Activated naive CD8-positive, alpha-beta T cell (primary cell): ENCODE results near the gene TMSB10.
"Not testable (repeated sequence)": the region's sequence is repeated elsewhere in the genome, so short reads cannot be mapped to it uniquely, and the experiment has no call there.

Source experiments
- H3K27ac Mint-ChIP-seq: one replicate; pipeline ENCODE4 v1.8.0; 2021; ENCODE audit warnings: mixed read lengths
- H3K27me3 Mint-ChIP-seq: one replicate; pipeline ENCODE4 v1.8.0; 2021; ENCODE audit warnings: mixed read lengths
- H3K36me3 Mint-ChIP-seq: one replicate; pipeline ENCODE4 v1.8.0; 2021; ENCODE audit warnings: mixed read lengths
- H3K4me1 Mint-ChIP-seq: one replicate; pipeline ENCODE4 v1.8.0; 2021; ENCODE audit warnings: low read depth, mixed read lengths
- H3K4me3 Mint-ChIP-seq: one replicate; pipeline ENCODE4 v1.8.0; 2021; ENCODE audit warnings: mild to moderate bottlenecking, mixed read lengths
- H3K9me3 Mint-ChIP-seq: one replicate; pipeline ENCODE4 v1.8.0; 2021; ENCODE audit warnings: low read depth, mixed read lengths

Gene TMSB10

GRCh38 chr2:84904717-84905174, 710 bp upstream of the TMSB10 start:
- Mint-ChIP-seq H3K36me3 (peaks cover 12% of the 10 kb centered on the region), H3K9me3 (peaks cover 7% of the 10 kb centered on the region), H3K4me3 (peak overlapping the region; percentile 85), H3K27ac (peak overlapping the region; percentile 83), H3K27me3 (no peaks in the 10 kb centered on the region), H3K4me1 (peaks cover 62% of the 10 kb centered on the region)

DNA sequence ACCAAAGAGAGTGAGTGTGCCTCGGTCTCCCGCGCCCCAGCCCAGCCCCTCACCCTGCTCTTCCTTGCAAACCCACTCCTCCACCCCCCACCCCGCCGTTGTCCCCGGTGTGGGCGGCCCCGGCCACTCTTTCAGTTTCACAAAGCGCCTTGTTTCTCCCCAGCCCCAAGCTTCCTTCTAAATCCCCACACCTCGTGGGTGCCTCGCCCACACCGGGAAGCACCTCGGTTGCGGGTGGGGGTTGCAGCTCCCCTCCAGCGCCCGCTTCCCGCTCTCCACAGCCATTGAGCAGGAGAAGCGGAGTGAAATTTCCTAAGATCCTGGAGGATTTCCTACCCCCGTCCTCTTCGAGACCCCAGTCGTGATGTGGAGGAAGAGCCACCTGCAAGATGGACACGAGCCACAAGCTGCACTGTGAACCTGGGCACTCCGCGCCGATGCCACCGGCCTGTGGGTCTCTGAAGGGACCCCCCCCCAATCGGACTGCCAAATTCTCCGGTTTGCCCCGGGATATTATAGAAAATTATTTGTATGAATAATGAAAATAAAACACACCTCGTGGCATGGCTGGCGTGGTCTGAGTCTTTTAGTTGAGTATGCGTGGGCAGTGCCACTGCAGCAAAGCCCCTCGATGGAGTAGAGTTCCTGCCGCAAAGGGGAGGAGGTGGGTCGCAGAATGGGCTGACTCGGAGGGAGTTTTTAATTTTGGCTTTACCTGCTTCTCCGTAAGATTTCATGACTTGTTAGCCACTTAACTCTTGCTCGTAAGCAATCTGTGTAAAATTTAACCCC, 848 bp downstream of the TMSB10 start:
- Mint-ChIP-seq H3K27ac (peak overlapping the region; percentile 94), H3K36me3 (peaks cover 15% of the 10 kb centered on the region), H3K9me3 (peaks cover 11% of the 10 kb centered on the region), H3K27me3 (no peaks in the 10 kb centered on the region), H3K4me3 (peak overlapping the region; percentile 96), H3K4me1 (peaks cover 55% of the 10 kb centered on the region)

- Mint-ChIP-seq H3K27ac (peak overlapping the region; percentile 94), H3K4me1 (peaks cover 54% of the 10 kb centered on the region), H3K9me3 (peaks cover 11% of the 10 kb centered on the region), H3K4me3 (peak overlapping the region; percentile 96), H3K36me3 (peaks cover 15% of the 10 kb centered on the region), H3K27me3 (no peaks in the 10 kb centered on the region)
These were observed 1.7 kb downstream of the TMSB10 start for GRCh38 chr2:84906900-84907714.

GRCh38 chr2:84908948-84909713, 3.7 kb downstream of the TMSB10 start:
- Mint-ChIP-seq H3K9me3 (peaks cover 11% of the 10 kb centered on the region), H3K4me1 (peaks cover 47% of the 10 kb centered on the region), H3K4me3 (peak overlapping the region; percentile 96), H3K36me3 (peaks cover 15% of the 10 kb centered on the region), H3K27ac (peak overlapping the region; percentile 94), H3K27me3 (no peaks in the 10 kb centered on the region)

DNA sequence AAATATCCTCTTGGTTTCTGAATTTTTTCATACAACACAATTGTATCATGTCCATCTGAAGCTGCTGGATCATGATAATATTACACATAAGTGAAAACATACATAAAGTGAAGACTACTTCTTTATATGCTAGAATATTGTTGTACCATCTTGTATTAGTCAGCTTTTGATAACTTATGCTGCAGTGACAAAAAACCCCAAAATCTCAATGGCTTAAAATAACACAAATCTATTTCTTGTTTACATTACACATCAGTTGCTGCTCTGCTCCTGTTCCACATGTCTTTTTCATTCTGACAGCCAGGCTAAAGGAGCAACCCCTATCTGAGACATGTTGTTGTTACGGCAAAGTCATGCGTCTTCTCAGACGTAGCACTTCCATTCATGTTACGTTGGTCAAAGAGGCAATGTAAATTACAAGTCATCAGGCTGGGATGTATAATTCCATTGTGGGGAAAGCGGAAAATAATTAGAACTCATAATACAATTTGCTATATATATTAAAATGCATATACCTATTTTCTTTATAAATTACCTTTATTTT, 5.8 kb downstream of the TMSB10 start:
- Mint-ChIP-seq H3K4me1 (peaks cover 39% of the 10 kb centered on the region), H3K36me3 (peaks cover 15% of the 10 kb centered on the region), H3K4me3 (no peak overlapping the region), H3K27ac (no peak overlapping the region), H3K27me3 (no peaks in the 10 kb centered on the region), H3K9me3 (peaks cover 11% of the 10 kb centered on the region)

- Mint-ChIP-seq H3K9me3 (peaks cover 11% of the 10 kb centered on the region), H3K27me3 (no peaks in the 10 kb centered on the region), H3K27ac (peak overlapping the region; percentile 34), H3K4me3 (no peak overlapping the region), H3K36me3 (peaks cover 8% of the 10 kb centered on the region), H3K4me1 (peaks cover 41% of the 10 kb centered on the region)
These were observed 7.5 kb downstream of the TMSB10 start for GRCh38 chr2:84912984-84913383.

DNA sequence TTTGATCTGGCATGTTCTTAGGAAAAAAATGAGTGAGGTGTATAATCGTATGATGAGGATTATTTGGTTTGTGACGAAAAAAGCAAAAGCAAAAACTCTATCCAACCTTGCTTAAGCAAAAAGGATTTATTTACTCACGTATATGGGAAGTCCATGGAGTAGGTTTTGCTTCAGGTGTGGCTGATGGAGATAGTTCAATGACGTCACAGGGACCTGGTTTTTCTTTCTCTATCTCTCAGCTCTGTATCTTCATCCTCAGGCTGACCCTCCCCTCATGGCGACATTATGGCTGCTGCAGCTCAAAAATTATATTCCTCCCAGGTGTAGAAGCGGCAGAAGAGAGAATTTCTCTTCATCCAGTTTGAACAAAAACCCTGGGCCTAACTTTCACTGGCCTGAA, 8.9 kb downstream of the TMSB10 start:
- H3K27ac Mint-ChIP-seq, result no peak overlapping the region
- H3K4me1 Mint-ChIP-seq, result peaks cover 40% of the 10 kb centered on the region
- H3K4me3 Mint-ChIP-seq, result no peak overlapping the region
- H3K27me3 Mint-ChIP-seq, result no peaks in the 10 kb centered on the region
- peaks cover 8% of the 10 kb centered on the region for H3K9me3 Mint-ChIP-seq
- peaks cover 7% of the 10 kb centered on the region for H3K36me3 Mint-ChIP-seq

DNA sequence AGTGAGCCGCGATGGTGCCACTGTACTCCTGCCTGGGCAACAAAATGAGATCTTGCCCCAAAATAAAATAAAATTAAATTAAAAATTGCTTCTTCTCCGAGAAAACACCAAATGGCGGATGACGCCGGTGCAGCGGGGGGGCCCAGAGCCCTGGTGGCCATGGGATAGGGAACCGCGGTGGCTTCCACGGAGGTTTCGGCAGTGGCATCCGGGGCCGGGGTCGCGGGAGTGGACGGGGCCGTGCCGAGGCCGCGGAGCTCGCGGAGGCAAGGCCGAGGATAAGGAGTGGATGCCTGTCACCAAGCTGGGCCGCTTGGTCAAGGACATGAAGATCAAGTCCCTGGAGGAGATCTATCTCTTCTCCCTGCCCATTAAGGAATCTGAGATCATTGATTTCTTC, 10.2 kb downstream of the TMSB10 start:
- not testable (repeated sequence) for H3K36me3 Mint-ChIP-seq, H3K9me3 Mint-ChIP-seq, H3K27me3 Mint-ChIP-seq, H3K27ac Mint-ChIP-seq, H3K4me3 Mint-ChIP-seq
- peaks cover 43% of the 10 kb centered on the region for H3K4me1 Mint-ChIP-seq

- not testable (repeated sequence) for H3K4me3 Mint-ChIP-seq, H3K27me3 Mint-ChIP-seq, H3K9me3 Mint-ChIP-seq, H3K36me3 Mint-ChIP-seq
- Mint-ChIP-seq H3K27ac (peak overlapping the region; percentile 75), H3K4me1 (peaks cover 47% of the 10 kb centered on the region)
These were observed 12.4 kb downstream of the TMSB10 start for GRCh38 chr2:84917821-84918220.

DNA sequence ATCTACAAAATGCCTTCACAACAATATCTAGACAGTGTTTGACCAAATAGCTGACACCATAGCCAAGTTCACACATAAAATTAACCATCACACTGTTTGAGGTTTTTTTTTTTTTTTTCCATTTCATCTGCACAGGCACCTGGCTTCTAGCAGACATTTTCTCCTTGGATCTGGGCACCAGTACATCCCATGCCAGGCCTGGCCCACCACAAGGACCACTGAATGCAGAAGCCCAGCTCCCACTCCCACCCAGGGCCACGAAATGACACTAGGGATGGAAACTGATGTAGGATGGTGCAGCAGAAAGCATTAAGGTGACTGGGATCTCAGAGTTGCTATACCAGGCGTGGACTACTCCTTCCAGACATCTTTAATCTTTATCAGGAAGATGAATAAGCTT, 13.0 kb downstream of the TMSB10 start:
- peak overlapping the region; percentile 75 for H3K27ac Mint-ChIP-seq
- H3K4me3 Mint-ChIP-seq, result peak overlapping the region; percentile 25
- peaks cover 47% of the 10 kb centered on the region for H3K4me1 Mint-ChIP-seq
- H3K27me3 Mint-ChIP-seq, result no peaks in the 10 kb centered on the region
- no peaks in the 10 kb centered on the region for H3K9me3 Mint-ChIP-seq
- H3K36me3 Mint-ChIP-seq, result no peaks in the 10 kb centered on the region

DNA sequence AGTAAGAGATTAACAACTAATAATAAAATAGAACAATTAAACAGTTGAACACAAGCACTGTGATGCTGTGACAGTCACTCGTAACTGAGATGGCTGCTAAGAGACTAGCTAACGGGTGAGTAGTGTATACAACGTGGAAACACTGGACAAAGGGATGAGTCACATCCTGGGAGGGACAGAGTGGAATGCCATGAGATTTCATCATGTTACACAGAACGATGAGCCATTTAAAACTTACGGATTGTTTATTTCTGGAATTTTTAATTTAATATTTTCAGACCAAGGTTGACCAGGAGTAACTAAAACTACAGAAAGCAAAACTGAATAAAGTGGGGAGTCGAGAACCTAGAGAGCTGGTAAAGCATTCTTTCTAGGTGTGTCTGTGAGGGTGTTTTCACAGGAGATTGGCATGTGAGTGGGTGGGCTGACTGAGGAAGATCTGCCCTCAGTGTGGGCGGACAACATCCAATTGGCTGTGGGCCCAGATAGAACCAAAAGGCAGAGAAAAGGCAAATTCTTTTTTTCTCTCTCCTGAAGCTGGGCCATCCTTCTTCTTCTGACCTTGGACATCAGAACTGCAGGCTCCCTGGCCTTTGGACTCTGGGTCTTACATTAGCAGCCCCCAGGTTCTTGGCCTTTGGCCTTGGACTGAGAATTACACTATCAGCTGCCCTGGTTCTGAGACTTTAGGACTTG, 14.6 kb downstream of the TMSB10 start:
- Mint-ChIP-seq H3K27ac (peak overlapping the region; percentile 88), H3K36me3 (no peaks in the 10 kb centered on the region), H3K9me3 (no peaks in the 10 kb centered on the region), H3K4me3 (peak overlapping the region; percentile 76), H3K4me1 (peaks cover 58% of the 10 kb centered on the region), H3K27me3 (no peaks in the 10 kb centered on the region)

DNA sequence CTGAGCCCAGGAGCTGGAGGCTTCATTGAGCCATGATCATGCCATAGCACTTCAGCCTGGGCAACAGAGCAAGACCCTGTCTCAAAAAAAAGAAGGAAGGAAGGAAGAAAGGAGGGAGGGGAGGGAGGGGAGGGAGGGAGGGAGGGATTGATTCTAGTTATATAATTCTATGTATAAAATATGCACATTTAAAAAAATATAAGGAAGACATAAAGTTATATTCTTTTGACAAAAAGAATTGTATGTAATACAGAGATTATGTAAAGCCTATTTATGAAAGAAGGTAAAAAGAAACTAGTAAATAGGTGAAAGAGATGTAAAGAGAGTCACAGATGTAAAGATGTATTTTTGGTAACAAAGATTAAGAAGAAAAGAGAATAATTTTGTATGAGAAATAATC, 17.6 kb downstream of the TMSB10 start:
- no peaks in the 10 kb centered on the region for H3K36me3 Mint-ChIP-seq
- H3K4me3 Mint-ChIP-seq, result no peak overlapping the region
- H3K4me1 Mint-ChIP-seq, result peaks cover 65% of the 10 kb centered on the region
- H3K9me3 Mint-ChIP-seq, result no peaks in the 10 kb centered on the region
- no peaks in the 10 kb centered on the region for H3K27me3 Mint-ChIP-seq
- H3K27ac Mint-ChIP-seq, result no peak overlapping the region

DNA sequence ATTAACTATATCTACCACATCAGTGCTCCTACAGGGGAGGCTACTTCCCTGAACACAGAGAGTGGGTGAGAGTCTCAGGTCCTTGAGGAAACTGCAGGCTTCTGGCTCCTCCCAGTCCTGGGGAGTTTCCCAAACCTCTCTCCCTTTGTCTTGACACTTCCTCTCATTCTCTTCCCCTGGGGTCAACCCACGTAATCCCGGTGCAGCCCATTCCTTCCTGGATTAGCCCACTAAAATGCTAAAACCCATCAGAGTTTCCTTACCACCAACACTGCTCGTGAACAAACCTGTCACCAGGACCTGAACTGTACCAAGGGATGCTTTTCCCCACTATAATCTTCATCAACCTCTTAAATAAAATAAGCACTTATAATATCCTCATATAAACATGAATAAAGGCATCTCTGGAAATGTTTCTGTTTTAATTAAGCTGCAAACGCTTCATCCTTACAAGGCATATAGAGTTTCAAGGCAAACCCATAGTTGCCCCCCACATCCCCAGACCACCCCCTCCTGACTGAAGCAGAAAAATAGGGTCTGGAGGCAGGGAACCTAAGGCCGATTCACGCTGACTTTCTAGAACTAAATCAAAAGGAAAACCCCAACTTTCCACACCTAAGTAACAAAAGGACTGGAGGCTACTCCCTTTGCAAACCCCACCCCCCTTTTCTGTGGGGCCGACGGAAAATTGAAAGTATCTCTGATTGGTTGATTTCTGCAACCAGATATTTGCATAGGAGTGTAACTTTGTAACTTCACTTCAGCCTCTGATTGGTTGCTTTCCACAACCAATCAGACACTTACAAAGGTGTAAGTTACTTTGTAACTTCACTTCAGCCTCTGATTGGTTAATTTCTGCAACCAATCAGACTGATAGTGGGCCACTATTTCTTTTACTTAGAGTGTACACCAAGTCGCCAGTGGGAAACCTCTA, 19.0 kb downstream of the TMSB10 start:
- no peaks in the 10 kb centered on the region for H3K36me3 Mint-ChIP-seq
- peak overlapping the region; percentile 60 for H3K4me3 Mint-ChIP-seq
- H3K27me3 Mint-ChIP-seq, result no peaks in the 10 kb centered on the region
- peaks cover 53% of the 10 kb centered on the region for H3K4me1 Mint-ChIP-seq
- peak overlapping the region; percentile 90 for H3K27ac Mint-ChIP-seq
- H3K9me3 Mint-ChIP-seq, result no peaks in the 10 kb centered on the region
